ENCODE measurements around the gene BANF1.

Gene BANF1, protein sequence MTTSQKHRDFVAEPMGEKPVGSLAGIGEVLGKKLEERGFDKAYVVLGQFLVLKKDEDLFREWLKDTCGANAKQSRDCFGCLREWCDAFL

GRCh38 chr11:66001942-66002647, at the start of gene BANF1, which contains the start of gene EIF1AD:
BANF1 (plus strand) TSS chr11:66002503; CDS start chr11:66003251, 748 bp downstream.
EIF1AD (minus strand) TSS chr11:66002157; CDS start chr11:66000389, 1,768 bp downstream.
- peak; percentile 95 for DNase-seq (ENCODE audit: low spot score)

DNA sequence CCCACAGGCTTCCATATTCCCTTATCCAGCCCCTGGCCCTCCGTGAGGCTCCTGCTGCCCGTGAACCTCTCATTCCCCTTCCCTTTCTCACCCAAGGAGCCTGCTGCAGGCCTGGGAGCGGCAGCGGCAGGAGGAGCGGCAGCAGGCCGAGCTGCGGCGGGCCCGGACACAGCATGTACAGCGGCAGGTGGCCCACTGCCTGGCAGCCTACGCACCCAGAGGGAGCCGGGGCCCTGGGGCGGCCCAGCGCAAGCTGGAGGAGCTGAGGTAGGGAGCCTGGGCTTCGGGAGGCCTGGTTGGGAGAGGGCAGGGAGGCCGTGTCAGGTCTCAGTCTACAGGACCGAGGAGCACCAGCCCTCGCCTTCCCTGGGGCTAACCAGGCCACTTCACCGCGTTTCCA, 48.8 kb upstream of the BANF1 start:
- DNase-seq (ENCODE audit: low spot score): no peak

DNA sequence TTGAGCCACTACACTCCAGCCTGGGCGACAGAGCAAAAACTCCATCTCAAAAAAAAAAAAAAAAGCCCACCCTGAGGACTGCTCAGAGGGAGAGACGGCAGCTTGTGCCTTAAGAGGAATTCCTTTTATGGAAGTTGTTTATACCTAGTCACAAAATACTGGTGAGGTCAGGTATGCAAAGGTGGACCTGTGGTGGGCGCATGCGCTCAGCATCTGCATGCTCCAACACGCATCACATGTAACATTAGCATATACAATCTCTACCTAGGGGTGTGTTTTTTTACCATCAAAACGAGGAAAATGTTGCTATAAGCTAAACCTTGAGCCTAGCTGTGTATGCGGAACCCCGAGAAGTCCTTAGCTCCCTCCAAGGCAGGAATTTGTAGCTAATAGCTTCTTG, 47.5 kb upstream of the BANF1 start:
- DNase-seq (ENCODE audit: low spot score): no peak

GRCh38 chr11:65958291-65958690, 44.0 kb upstream of the BANF1 start:
- no peak for DNase-seq (ENCODE audit: low spot score)

DNA sequence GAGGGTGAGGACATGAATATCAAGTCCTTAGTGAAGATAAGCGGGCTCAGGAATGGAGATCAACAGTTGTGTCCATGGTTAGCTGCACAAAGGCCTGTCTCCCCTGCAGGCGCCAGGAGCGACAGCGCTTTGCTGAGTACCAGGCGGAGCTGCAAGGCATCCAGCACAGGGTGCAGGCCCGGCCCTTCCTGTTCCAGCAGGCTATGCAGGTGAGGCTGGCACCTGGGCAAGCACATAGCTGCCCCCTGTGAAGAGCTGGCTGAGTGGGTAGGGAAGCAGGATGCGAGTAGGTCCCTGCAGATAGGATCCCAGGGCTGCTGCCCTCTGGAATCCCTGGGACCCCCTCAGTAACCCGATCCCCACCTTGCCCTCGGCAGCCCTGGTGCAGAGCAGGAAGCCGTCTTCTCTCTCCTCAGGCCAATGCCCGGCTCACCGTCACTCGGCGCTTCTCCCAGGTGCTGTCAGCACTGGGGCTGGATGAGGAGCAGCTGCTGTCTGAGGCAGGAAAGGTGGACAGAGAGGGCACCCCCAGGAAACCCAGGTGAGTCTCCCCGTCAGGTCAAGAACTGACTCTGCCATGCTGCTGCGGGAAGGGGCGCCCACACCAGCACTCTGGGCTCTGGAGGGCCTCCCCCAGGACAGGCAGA, 43.4 kb upstream of the BANF1 start:
- DNase-seq (ENCODE audit: low spot score): no peak

DNA sequence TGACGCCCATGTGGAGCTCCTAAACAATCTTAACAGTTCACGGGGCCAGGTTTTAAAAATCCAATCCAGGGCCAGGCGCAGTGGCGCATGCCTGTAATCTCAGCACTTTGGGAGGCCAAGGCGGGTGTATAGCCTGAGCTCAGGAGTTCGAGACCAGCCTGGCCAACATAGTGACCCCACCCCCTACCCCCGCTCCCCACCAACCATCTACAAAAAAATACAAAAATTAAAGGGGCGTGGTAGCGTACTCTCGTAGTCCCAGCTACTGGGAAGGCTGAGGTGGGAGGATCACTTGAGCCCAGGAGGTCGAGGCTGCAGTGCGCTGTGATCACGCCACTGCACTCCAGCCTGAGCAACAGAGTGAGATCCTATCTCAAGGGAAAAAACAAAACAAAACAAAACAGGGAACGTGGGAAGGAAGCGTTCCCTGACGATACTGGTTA, 41.5 kb upstream of the BANF1 start:
- no peak for DNase-seq (ENCODE audit: low spot score)

- peak; percentile 100 for DNase-seq (ENCODE audit: low spot score)
Observed at GRCh38 chr11:65961267-65962140, 40.8 kb upstream of the BANF1 start, which contains the start of gene SART1. SART1 (plus strand) TSS chr11:65961734; CDS start chr11:65961781, 47 bp downstream.

- DNase-seq (ENCODE audit: low spot score): no peak
Observed at GRCh38 chr11:65962141-65962564, 40.1 kb upstream of the BANF1 start.

DNA sequence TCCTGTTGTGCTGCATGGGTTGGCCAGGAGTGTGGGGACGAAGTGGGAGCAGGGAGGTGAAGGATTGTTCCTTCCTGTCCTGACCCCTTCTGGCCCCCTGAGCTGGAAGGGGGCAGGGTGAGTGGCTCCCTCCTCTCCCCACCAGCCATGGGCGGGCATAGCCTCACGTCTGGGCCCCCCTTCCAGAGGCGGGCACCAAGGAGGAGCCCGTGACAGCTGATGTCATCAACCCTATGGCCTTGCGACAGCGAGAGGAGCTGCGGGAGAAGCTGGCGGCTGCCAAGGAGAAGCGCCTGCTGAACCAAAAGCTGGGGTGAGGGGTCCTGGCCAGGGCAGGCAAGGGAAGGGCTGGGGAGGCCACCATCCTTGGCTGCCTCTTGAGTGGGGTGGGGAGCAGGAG, 37.4 kb upstream of the BANF1 start:
- DNase-seq (ENCODE audit: low spot score): no peak

DNA sequence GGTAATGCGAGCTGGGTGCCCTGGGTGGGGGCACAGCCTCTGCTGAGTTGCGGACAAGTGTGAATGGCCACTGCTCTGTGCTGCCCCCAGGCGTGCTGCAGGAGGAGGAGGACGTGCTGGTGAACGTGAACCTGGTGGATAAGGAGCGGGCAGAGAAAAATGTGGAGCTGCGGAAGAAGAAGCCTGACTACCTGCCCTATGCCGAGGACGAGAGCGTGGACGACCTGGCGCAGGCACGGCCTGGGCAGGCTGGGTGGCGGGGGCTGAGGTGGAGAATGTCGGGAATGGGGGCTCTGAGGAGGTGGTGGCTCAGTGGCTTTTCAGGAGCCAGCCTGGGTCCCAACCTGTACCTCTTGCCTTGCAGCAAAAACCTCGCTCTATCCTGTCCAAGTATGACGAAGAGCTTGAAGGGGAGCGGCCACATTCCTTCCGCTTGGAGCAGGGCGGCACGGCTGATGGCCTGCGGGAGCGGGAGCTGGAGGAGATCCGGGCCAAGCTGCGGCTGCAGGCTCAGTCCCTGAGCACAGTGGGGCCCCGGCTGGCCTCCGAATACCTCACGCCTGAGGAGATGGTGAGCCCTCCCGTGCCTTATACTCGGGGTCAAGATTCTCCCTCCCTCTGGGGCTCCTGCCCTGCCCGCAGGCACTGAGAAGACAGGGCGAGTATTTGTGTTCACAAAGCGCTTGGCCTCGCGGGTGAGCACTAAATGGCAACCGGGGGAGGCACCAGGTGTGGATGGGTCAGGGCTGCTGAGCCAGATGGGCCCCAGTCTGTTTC, 36.1 kb upstream of the BANF1 start:
- DNase-seq (ENCODE audit: low spot score): no peak

DNA sequence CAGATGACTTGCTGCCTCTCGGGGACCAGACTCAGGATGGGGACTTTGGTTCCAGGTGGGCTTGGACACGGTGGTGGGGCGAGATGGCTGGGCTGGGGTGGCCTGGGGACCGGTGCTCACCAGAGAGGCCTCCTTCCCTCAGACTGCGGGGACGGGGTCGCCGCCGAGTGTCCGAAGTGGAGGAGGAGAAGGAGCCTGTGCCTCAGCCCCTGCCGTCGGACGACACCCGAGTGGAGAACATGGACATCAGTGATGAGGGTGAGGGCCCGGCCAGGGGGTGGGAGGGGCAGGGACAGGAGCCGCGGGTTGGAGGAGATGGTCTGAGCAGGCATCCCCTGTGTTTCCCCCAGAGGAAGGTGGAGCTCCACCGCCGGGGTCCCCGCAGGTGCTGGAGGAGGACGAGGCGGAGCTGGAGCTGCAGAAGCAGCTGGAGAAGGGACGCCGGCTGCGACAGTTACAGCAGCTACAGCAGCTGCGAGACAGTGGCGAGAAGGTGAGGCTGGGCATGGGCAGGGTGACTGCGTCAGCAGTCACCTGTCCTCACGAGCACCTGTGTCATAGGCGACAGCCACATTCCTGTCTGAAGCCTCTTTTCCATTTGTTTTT, 34.9 kb upstream of the BANF1 start:
- DNase-seq (ENCODE audit: low spot score): no peak

- DNase-seq (ENCODE audit: low spot score): no peak
Observed at GRCh38 chr11:65968600-65969482, 33.5 kb upstream of the BANF1 start.

DNA sequence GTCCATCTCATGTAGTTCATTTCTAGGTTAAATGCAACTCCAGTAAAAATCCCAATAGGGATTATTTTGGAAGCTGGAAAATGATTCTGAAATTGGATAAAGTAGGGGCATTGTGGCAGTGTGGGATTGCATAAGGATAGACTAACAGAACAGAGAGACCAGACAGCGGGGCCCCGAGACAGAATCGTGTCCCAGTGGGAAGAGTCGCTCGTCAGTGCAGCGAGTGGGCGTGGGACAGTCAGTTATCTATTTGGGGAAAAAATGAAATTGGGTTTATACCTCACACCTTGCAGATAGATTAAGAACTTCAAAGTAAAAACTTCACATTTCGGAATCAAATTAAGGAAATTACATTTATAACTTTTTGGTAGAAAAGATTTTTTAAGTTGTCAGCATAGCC, 30.2 kb upstream of the BANF1 start:
- no peak for DNase-seq (ENCODE audit: low spot score)

- DNase-seq (ENCODE audit: low spot score): no peak
Observed at GRCh38 chr11:65973439-65974110, 28.7 kb upstream of the BANF1 start.

- no peak for DNase-seq (ENCODE audit: low spot score)
Observed at GRCh38 chr11:65975771-65976170, 26.5 kb upstream of the BANF1 start.

GRCh38 chr11:65976216-65977176, 25.8 kb upstream of the BANF1 start:
- no peak for DNase-seq (ENCODE audit: low spot score)

DNA sequence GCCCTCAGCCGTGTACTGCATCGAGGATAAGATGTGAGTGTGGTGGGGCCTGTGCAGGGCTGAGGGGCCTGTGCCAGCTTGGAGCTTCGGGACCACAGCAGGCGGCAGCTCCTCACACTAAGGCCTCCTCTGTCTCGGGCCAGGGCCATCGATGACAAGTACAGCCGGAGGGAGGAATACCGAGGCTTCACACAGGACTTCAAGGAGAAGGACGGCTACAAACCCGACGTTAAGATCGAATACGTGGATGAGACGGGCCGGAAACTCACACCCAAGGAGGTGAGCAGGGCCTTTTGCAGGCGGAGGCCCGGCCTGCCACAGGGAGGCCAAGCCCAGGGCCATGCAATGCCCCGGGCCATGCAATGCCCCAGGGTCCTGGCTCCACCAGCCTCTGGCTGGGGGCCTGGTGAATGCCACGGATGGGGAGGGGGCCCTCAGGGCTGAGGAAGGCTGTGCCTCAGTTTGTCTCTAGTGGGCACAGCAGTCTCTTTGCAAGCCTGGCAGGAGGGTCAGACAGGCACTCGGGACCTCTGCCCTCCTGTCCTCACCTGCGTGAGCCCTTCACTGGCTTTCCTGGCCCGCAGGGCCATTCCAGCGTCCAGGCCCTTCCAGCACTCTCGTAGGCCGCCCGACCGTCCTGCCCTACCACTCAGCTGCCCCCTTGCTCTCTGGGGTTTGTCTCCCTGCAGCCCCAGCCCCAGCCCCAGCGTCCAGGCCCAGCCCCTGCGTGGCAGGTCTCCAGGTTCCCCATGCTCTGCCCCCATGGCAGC, 24.5 kb upstream of the BANF1 start:
- no peak for DNase-seq (ENCODE audit: low spot score)
